GM23338 (cell line): Measurements from ENCODE around the gene PLXNA2. TPM values are rescaled to one million over a fixed set of nuclear protein-coding genes. Genes with fewer than 3 reads are reported as not detected.

Experiments
- ATAC-seq: fragments of 200-7000 bp; cut with Tn5 transposase; 3 replicates; pipeline ENCODE4 v1.9.1; 2020
- DNase-seq: peaks from one replicate; pipeline ENCODE4 v3.0.0-alpha.2; 2015; ENCODE audit warnings: low spot score
- H2AFZ ChIP-seq: fragments of 200-600 bp; sonication (generic); 2 replicates; pipeline ENCODE4 v1.8.0; 2016; ENCODE audit warnings: antibody characterized with exemption, mild to moderate bottlenecking, moderate library complexity
- H3F3A ChIP-seq: fragments of 200-600 bp; sonication (generic); replicated peaks from 2 replicates; pipeline ENCODE4 v1.8.0; 2017; ENCODE audit warnings: antibody characterized with exemption, mixed run types, low read depth
- H3K27ac ChIP-seq: fragments of 200-600 bp; sonication (generic); 2 replicates; pipeline ENCODE4 v1.6.1; 2016; ENCODE audit warnings: low read depth
- H3K27me3 ChIP-seq: fragments of 200-600 bp; sonication (generic); 2 replicates; pipeline ENCODE4 v1.8.0; 2016; ENCODE audit warnings: mild to moderate bottlenecking, mixed run types, moderate library complexity; ENCODE audit not compliant: insufficient read depth
- H3K36me3 ChIP-seq: fragments of 200-600 bp; sonication (generic); 2 replicates; pipeline ENCODE4 v1.8.0; 2016; ENCODE audit warnings: mild to moderate bottlenecking; ENCODE audit not compliant: insufficient read depth
- H3K4me1 ChIP-seq: fragments of 200-600 bp; sonication (generic); 2 replicates; pipeline ENCODE4 v1.8.0; 2016; ENCODE audit warnings: mild to moderate bottlenecking, moderate library complexity; ENCODE audit not compliant: insufficient read depth
- H3K4me2 ChIP-seq: fragments of 200-600 bp; sonication (generic); 2 replicates; pipeline ENCODE4 v1.7.1; 2017; ENCODE audit warnings: mixed run types
- H3K4me3 ChIP-seq: fragments of 200-600 bp; sonication (generic); 2 replicates; pipeline ENCODE4 v1.6.1; 2016; ENCODE audit warnings: mixed run types
- H3K79me2 ChIP-seq: fragments of 200-600 bp; sonication (generic); replicated peaks from 2 replicates; pipeline ENCODE4 v1.8.0; 2017; ENCODE audit warnings: mild to moderate bottlenecking; ENCODE audit not compliant: insufficient read depth
- H3K9me2 ChIP-seq: fragments of 200-600 bp; sonication (generic); 2 replicates; pipeline ENCODE4 v1.8.0; 2017; ENCODE audit not compliant: insufficient read depth
- H4K20me1 ChIP-seq: fragments of 200-600 bp; sonication (generic); replicated peaks from 2 replicates; pipeline ENCODE4 v1.8.0; 2017; ENCODE audit warnings: mild to moderate bottlenecking; ENCODE audit not compliant: insufficient read depth
- H3K27ac Mint-ChIP-seq: 2 replicates; pipeline ENCODE4 v1.8.0; 2020; ENCODE audit warnings: inconsistent platforms, mild to moderate bottlenecking, moderate library complexity, mixed read lengths
- H3K27me3 Mint-ChIP-seq: 3 replicates; pipeline ENCODE4 v1.8.0; 2022; ENCODE audit warnings: low read depth, mild to moderate bottlenecking, moderate library complexity, mixed read lengths, inconsistent platforms; ENCODE audit not compliant: insufficient read depth, poor library complexity
- H3K36me3 Mint-ChIP-seq: 3 replicates; pipeline ENCODE4 v1.8.0; 2021; ENCODE audit warnings: low read depth, mild to moderate bottlenecking, inconsistent platforms, moderate library complexity, mixed read lengths
- H3K4me1 Mint-ChIP-seq: 3 replicates; pipeline ENCODE4 v1.8.0; 2020; ENCODE audit warnings: mild to moderate bottlenecking, inconsistent platforms, mixed read lengths
- H3K4me3 Mint-ChIP-seq: 3 replicates; pipeline ENCODE4 v1.8.0; 2021; ENCODE audit warnings: moderate library complexity, mild to moderate bottlenecking, inconsistent platforms, mixed read lengths
- H3K9me3 Mint-ChIP-seq: 3 replicates; pipeline ENCODE4 v1.8.0; 2020; ENCODE audit warnings: moderate library complexity, mild to moderate bottlenecking, inconsistent platforms, mixed read lengths
- CREB1 ChIP-seq: fragments of 250-450 bp; sonication (Bioruptor Pico); IDR thresholded peaks from 2 replicates; pipeline ENCODE4 v1.5.0; 2020; ENCODE audit warnings: low read depth, mild to moderate bottlenecking, moderate library complexity
- CTCF ChIP-seq, 2 experiments: fragments of 200-600 bp in 1 of 2; sonication (generic) in 1 of 2; conservative IDR thresholded peaks; 2 replicates each; pipeline versions ENCODE4 v1.5.1 to v1.6.1; 2016 to 2017; ENCODE audit warnings: antibody characterized with exemption in 2 of 2, low read depth in 2 of 2, mild to moderate bottlenecking in 2 of 2, moderate library complexity in 1 of 2
- ETS1 ChIP-seq: IDR thresholded peaks from 2 replicates; pipeline ENCODE4 v1.6.1; 2016; ENCODE audit warnings: antibody characterized with exemption
- EZH2 ChIP-seq: fragments of 200-600 bp; sonication (generic); IDR thresholded peaks from one replicate; pipeline ENCODE4 v1.8.0; 2017; ENCODE audit warnings: antibody characterized with exemption, mild to moderate bottlenecking, low read depth; ENCODE audit not compliant: unreplicated experiment
- EZH2phosphoT487 ChIP-seq: fragments of 200-600 bp; sonication (generic); IDR thresholded peaks from one replicate; pipeline ENCODE4 v1.8.1; 2018; ENCODE audit warnings: antibody characterized with exemption; ENCODE audit not compliant: unreplicated experiment
- JUNB ChIP-seq: IDR thresholded peaks from one replicate; pipeline ENCODE4 v1.6.1; 2016; ENCODE audit warnings: antibody characterized with exemption; ENCODE audit not compliant: unreplicated experiment
- NANOG ChIP-seq: IDR thresholded peaks from 2 replicates; pipeline ENCODE4 v1.6.1; 2016; ENCODE audit warnings: antibody characterized with exemption, borderline replicate concordance
- POLR2AphosphoS5 ChIP-seq: IDR thresholded peaks from 2 replicates; pipeline ENCODE4 v1.6.1; 2016; ENCODE audit warnings: antibody characterized with exemption, low read depth
- REST ChIP-seq: IDR thresholded peaks from one replicate; pipeline ENCODE4 v1.6.1; 2018; ENCODE audit warnings: antibody characterized with exemption; ENCODE audit not compliant: unreplicated experiment
- STAT1 ChIP-seq: IDR thresholded peaks from one replicate; pipeline ENCODE4 v1.6.1; 2016; ENCODE audit warnings: antibody characterized with exemption; ENCODE audit not compliant: unreplicated experiment
- ZNF114 ChIP-seq: fragments of 250-450 bp; sonication (Bioruptor Pico); IDR thresholded peaks from 2 replicates; pipeline ENCODE4 v1.5.0; 2020; ENCODE audit warnings: mild to moderate bottlenecking, moderate library complexity
- ZNF331 ChIP-seq: fragments of 250-450 bp; sonication (Bioruptor Pico); IDR thresholded peaks from 2 replicates; pipeline ENCODE4 v1.5.0; 2020; ENCODE audit warnings: low read depth, mild to moderate bottlenecking, moderate library complexity
- ZNF462 ChIP-seq: fragments of 250-450 bp; sonication (Bioruptor Pico); IDR thresholded peaks from 2 replicates; pipeline ENCODE4 v1.5.0; 2020; ENCODE audit warnings: mild to moderate bottlenecking, moderate library complexity
- polyA plus RNA-seq: library from polyadenylated mRNA; unstranded; fragments of >200 nt; fragmentation: Nextera tagmentation; extraction: Ambion mirVana; gene quantifications from 2 replicates; pipeline ENCODE4 v1.2.1, GENCODE V29; 2016
- total RNA-seq: library from RNA; depleted of rRNA; stranded (reverse); fragments of >200 nt; shearing (Covaris generic); gene quantifications from 2 replicates; pipeline ENCODE4 v1.2.3, GENCODE V29; 2014

PLXNA2 gene
- total and polyA plus RNA-seq, 2 experiments from 2014 or later = 0.40 to 1.8 TPM

- Histone ChIP-seq H2AFZ (peak overlapping the region; percentile 24; the same call in 1 of the 2 replicates), H3K36me3 (no peaks in the 10 kb centered on the region), H3F3A (no peaks in the 10 kb centered on the region), H4K20me1 (no peaks in the 10 kb centered on the region), H3K79me2 (no peaks in the 10 kb centered on the region), H3K27me3 (no peaks in the 10 kb centered on the region), H3K4me1 (peaks cover 18% of the 10 kb centered on the region), H3K27ac (no peak overlapping the region), H3K9me2 (0 out of 2 replicates have a peak, but pooled peaks cover 3% of the 10 kb centered on the region), H3K4me2 (no peak overlapping the region), H3K4me3 (no peak overlapping the region)
- ATAC-seq = no peak
- H3K36me3 Mint-ChIP-seq = no peaks in the 10 kb centered on the region
- no peak for DNase-seq
- no peak overlapping the region for H3K4me3 Mint-ChIP-seq
- peaks cover 27% of the 10 kb centered on the region for H3K4me1 Mint-ChIP-seq
- no peak for TF ChIP-seq JUNB
- TF ChIP-seq CTCF (conservative IDR thresholded peaks at IDR 0.05; ENCODE audit: low read depth in 2 of 2) = no peak
- TF ChIP-seq CREB1 (CRISPR knock-in tag) = no peak
- TF ChIP-seq ZNF331 (CRISPR knock-in tag) = no peak
- no peak for TF ChIP-seq NANOG
- TF ChIP-seq STAT1 = no peak
- no peak for TF ChIP-seq EZH2phosphoT487
- TF ChIP-seq REST = no peak
- no peak for TF ChIP-seq ZNF114 (CRISPR knock-in tag)
- TF ChIP-seq POLR2AphosphoS5 = no peak
- TF ChIP-seq EZH2 = no peak
- TF ChIP-seq ETS1 = no peak
- TF ChIP-seq ZNF462 (CRISPR knock-in tag) = no peak
- H3K27ac Mint-ChIP-seq = no peak overlapping the region
- H3K9me3 Mint-ChIP-seq = no peaks in the 10 kb centered on the region
- H3K27me3 Mint-ChIP-seq = peaks cover 6% of the 10 kb centered on the region
These were observed 36.7 kb upstream of the PLXNA2 start for GRCh38 chr1:208280681-208281450.
